AG04449 (cell line): ENCODE data around the gene NDE1.

ENCODE experiments used
- CTCF ChIA-PET: fragments of 350-600 bp; formaldehyde crosslinking; extraction: SDS; loops from one replicate; lab custom pipeline; 2021; ENCODE audit warnings: antibody characterized with exemption; lab: Yijun Ruan, JAX
- POLR2A ChIA-PET: fragments of 400-600, 350-600 bp; formaldehyde crosslinking; extraction: SDS; loops from one replicate; lab custom pipeline; 2020; ENCODE audit warnings: antibody characterized with exemption, inconsistent platforms; lab: Yijun Ruan, JAX
- DNase-seq: peaks from one replicate; pipeline ENCODE4 v3.0.0-alpha.2; 2010; ENCODE audit warnings: low read depth, low spot score
- H3K4me3 ChIP-seq: 2 replicates; pipeline ENCODE4 v1.5.1; 2011; ENCODE audit warnings: low read depth, mild to moderate bottlenecking, control low read depth, low read length
- TF ChIP-seq, protein P1 (sequence below): IDR thresholded peaks from one replicate; pipeline ENCODE4 v1.5.1; 2011; ENCODE audit warnings: mild to moderate bottlenecking, moderate library complexity, low read length, control low read depth, inconsistent platforms; ENCODE audit not compliant: insufficient read depth; ENCODE audit errors: missing control alignments

Gene NDE1

DNA sequence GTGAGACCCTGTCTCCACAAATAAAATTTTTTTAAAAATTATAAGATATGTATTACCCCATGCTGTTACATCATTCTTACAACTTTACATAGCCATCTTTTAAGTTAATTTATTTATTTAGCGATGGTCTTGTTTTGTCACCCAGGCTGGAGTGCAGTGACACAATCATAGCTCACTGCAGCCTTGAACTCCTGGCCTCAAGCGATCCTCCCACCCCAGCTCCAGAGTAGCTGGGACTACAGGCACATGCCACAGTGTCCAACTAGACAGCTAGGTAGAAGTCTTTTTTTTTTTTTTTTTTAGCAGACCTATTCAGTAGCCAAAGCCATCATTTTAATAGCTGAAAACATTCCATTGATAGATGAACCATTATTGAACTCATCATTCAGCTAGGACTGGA lies 92.7 kb downstream of the NDE1 start:
- TF ChIP-seq, protein P1, sequence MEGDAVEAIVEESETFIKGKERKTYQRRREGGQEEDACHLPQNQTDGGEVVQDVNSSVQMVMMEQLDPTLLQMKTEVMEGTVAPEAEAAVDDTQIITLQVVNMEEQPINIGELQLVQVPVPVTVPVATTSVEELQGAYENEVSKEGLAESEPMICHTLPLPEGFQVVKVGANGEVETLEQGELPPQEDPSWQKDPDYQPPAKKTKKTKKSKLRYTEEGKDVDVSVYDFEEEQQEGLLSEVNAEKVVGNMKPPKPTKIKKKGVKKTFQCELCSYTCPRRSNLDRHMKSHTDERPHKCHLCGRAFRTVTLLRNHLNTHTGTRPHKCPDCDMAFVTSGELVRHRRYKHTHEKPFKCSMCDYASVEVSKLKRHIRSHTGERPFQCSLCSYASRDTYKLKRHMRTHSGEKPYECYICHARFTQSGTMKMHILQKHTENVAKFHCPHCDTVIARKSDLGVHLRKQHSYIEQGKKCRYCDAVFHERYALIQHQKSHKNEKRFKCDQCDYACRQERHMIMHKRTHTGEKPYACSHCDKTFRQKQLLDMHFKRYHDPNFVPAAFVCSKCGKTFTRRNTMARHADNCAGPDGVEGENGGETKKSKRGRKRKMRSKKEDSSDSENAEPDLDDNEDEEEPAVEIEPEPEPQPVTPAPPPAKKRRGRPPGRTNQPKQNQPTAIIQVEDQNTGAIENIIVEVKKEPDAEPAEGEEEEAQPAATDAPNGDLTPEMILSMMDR: no peak
- no peak overlapping the region for H3K4me3 ChIP-seq
- DNase-seq: no peak
- POLR2A ChIA-PET: no interaction called here
- CTCF ChIA-PET: interaction anchor here (1.7 to 2.1 kb wide), 2 partner anchors 13 to 15 kb away, joined by 5 to 9 read pairs; no protein-coding TSS in a partner anchor

DNA sequence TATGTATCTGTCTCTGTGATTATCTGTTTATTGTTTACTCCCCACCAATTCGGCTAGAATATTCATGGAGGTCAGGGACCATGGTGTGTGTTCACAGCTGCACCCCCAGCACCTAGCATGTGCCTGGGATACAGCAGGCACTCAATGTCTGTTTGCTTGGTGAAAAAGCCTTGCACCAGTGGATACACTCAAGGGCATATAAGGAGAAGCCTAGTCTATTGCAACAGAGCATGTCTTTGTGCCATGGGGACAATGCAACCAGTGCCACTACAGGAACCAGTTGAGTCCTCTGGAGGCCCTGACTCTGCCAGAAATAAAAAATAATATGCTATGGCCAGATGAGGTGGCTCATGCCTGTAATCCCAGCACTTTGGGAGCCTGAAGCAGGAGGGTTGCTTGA lies 93.6 kb downstream of the NDE1 start:
- TF ChIP-seq, protein P1: no peak
- ChIA-PET POLR2A (no interaction called here), CTCF (interaction anchor here (2.1 kb wide), 1 partner anchor 12 kb away, joined by 9 read pairs; no protein-coding TSS in a partner anchor)
- no peak for DNase-seq
- no peak overlapping the region for H3K4me3 ChIP-seq

DNA sequence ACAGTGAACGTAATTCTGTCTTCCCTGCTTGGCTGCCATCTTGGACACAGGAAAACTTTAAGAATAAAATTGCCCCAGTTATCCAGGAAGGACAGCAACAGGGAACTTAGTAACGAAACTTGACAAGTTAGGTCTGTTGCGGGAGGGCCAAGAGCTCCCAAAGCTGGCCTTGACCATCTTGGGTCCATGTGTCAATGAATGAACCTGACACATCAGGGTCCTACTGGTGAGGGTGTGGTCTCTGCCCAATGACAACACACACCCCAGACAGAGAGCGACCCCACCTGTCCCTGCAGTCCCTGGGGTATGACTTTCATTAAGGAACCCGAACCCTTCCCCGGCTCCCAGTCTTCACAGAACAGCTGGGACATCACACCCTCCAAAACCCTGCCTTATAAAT lies 96.3 kb downstream of the NDE1 start:
- ChIA-PET CTCF (interaction anchor here (1.0 to 2.4 kb wide), 2 partner anchors 10 to 15 kb away, joined by 3 to 7 read pairs; no protein-coding TSS in a partner anchor), POLR2A (no interaction called here)
- DNase-seq: no peak
- TF ChIP-seq, protein P1: no peak
- no peak overlapping the region for H3K4me3 ChIP-seq

DNA sequence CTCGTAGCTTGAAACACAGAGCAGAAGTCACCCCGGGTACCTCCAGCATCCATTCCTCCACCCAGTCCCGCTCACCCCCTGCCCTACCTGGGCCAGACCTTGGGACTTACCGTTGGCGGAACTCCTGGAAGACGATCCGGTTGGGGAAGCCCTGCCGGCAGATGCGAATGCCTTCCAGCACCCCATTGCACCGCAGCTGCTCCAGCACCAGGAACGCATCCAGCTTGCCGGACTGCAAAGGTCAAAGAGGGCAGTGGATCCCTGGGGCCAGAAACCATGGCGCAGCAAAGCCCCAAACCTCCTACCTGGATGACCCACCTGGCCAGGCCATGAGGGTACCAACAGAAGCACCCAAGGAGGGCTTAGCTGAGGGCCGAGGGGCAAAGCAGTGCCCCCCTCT lies 97.9 kb downstream of the NDE1 start:
- DNase-seq: no peak
- CTCF ChIA-PET: interaction anchor here (2.1 to 2.4 kb wide), 2 partner anchors 9 to 12 kb away, joined by 5 to 7 read pairs; no protein-coding TSS in a partner anchor
- no peak overlapping the region for H3K4me3 ChIP-seq
- TF ChIP-seq, protein P1: no peak
- POLR2A ChIA-PET: no interaction called here

DNA sequence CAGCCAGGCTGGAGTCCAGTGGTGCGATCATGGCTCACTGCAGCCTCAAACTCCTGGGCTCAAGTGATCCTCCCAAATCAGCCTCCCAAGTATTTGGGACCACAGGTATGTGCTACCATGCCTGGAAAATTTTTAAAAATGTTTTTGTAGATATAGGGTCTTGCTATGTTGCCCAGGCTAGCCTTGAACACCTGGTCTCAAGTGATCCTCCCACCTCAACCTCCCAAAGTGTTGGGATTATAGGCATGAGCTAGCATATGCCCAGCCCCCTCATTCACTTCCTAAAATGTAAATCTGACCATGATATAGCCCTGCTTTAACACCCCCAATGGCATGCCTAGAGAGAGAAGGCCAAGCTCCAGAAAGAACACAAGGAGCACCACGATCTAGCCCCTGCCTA lies 98.6 kb downstream of the NDE1 start:
- ChIA-PET POLR2A (no interaction called here), CTCF (interaction anchor here (2.1 to 2.4 kb wide), 2 partner anchors 8 to 12 kb away, joined by 5 to 7 read pairs; no protein-coding TSS in a partner anchor)

DNA sequence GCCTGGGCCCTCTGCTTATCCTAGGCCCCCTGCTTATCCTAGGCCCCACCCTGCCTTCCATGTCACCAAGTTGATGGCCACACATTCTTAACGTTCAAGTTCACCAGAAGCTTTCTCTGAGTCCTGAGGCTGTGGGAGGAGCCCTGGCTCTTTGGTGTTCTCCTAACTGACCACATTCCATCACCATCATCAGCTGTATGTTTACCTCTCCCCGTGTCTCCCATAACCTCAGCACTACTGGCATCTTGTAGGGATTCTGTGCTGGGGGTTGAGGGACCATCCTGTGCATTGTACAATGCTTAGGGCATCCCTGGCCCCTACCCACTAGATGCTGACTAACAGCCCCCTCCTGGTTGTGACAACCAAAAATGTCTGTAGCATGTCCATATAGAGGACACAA lies 99.3 kb downstream of the NDE1 start:
- CTCF ChIA-PET: interaction anchor here (0.9 to 2.1 kb wide), 2 partner anchors 11 to 44 kb away, joined by 3 to 5 read pairs; no protein-coding TSS in a partner anchor
- H3K4me3 ChIP-seq: no peak overlapping the region
- no peak for DNase-seq
- POLR2A ChIA-PET: no interaction called here
- TF ChIP-seq, protein P1: no peak

More for the DNA sequence above, 98.6 kb downstream of the NDE1 start:
- no peak overlapping the region for H3K4me3 ChIP-seq
- no peak for DNase-seq
- TF ChIP-seq, protein P1: no peak
